Renal pelvis (tissue), 4 donors: ENCODE measurements around the gene AIF1L. TPM values are rescaled to one million over a fixed set of nuclear protein-coding genes. Genes with fewer than 3 reads are reported as not detected.
A peak's percentile ranks its signal among the peaks of the same experiment; 100 is the strongest.

ENCODE experiments used
- DNase-seq: peaks from one replicate; pipeline ENCODE4 v3.0.0-alpha.2; 2013
- polyA plus RNA-seq, 3 donors: library from polyadenylated mRNA; unstranded; fragments of 120-200 nt; gene quantifications; one replicate each; pipeline ENCODE4 v1.2.1, GENCODE V29; 2013; ENCODE audit not compliant: insufficient read length in 3 of 3

The AIF1L gene
- polyA plus RNA-seq, 3 donors, result 332 to 490 (median 395) TPM

GRCh38 chr9:131116281-131117120 is 20.2 kb downstream of the AIF1L start:
- no peak for DNase-seq

DNA sequence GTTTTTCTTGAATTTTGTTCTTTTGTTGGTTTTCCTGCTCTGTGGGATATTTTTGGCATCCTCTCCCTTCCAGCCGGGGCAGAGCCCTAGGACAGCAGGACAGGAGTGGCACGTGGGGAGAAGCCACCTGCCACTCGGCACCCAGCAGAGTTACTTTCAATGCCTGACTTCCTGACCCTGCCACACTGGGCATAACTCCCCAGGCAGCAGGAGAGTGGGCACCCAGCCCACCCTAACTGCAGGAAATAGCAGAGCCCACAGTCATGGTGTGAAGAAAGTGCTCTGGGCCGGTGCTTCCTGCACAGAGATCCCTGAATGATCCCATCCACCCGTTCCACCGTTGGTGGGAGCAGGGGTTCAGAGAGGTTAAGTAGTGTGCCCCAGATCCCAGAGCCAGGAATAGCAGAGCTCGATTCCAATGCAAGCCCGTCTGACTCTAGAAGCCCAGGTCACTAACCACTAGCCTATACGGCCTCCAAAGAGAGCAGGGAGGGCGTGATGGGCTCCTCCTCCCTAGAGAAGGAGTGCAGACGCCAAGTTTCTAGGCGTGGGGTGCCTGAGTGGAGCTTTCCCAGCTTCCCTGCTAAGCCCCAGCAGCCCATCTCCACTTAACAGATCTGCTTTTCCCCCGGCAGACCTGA is 20.9 kb downstream of the AIF1L start:
- DNase-seq, result no peak

GRCh38 chr9:131117762-131118145 is 21.4 kb downstream of the AIF1L start:
- no peak for DNase-seq

DNA sequence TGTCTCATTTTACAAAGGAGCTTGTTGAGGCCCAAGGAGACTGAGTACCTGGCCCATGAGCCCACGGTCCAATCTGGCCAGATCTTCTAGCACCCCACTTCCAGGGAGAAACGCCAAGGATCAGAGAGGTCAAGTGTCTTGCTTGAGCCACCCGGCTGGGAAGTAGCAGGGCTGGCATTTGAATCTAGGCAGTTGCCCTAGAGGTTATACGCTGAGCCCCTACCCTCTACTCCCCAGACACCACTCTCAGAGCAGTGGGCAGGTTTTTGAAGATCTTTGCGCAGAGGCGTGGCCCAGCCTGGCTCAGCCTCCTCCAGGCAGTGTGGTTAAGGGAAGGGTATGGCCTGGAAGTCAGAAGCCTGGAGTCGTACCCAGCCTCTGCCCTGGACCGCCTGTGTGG is 23.3 kb downstream of the AIF1L start:
- DNase-seq, result no peak

DNA sequence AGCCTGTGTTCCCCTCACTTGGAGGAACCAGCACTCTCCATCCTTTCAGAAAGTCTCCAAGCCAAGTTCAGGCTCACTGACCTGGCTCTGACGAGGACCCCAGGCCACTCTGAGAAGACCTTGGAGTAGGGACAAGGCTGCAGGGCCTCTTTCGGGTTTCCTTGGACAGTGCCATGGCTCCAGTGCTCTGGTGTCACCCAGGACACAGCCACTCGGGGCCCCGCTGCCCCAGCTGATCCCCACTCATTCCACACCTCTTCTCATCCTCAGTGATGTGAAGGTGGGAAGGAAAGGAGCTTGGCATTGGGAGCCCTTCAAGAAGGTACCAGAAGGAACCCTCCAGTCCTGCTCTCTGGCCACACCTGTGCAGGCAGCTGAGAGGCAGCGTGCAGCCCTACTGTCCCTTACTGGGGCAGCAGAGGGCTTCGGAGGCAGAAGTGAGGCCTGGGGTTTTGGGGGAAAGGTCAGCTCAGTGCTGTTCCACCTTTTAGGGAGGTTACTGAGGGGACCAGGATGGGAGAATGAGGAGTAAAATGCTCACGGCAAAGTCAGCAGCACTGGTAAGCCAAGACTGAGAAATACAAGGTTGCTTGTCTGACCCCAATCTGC is 24.4 kb downstream of the AIF1L start:
- DNase-seq, result no peak

DNA sequence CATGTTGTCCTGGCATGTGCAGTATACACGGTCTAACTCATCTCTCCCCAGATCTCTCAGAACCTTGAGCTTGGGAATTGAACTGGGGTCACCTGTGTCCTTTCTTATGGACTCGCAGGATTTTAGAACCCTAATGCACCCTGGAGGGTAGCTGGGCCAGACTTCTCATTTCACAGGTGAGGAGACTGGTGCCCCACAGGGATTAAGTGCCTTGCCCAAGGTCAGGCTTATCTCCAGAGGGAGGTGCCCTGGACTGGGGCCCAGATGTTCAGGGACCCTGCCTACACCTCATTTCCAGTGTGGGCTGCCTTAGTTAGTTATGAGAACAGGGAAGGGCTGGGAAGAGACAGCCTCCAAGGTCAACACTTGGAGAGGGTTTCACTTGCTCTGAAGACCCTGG is 25.0 kb downstream of the AIF1L start:
- no peak for DNase-seq

- DNase-seq, result no peak
These were observed 25.8 kb downstream of the AIF1L start for GRCh38 chr9:131122158-131122557.

- DNase-seq, result no peak
These were observed 28.6 kb downstream of the AIF1L start for GRCh38 chr9:131125038-131125287.

DNA sequence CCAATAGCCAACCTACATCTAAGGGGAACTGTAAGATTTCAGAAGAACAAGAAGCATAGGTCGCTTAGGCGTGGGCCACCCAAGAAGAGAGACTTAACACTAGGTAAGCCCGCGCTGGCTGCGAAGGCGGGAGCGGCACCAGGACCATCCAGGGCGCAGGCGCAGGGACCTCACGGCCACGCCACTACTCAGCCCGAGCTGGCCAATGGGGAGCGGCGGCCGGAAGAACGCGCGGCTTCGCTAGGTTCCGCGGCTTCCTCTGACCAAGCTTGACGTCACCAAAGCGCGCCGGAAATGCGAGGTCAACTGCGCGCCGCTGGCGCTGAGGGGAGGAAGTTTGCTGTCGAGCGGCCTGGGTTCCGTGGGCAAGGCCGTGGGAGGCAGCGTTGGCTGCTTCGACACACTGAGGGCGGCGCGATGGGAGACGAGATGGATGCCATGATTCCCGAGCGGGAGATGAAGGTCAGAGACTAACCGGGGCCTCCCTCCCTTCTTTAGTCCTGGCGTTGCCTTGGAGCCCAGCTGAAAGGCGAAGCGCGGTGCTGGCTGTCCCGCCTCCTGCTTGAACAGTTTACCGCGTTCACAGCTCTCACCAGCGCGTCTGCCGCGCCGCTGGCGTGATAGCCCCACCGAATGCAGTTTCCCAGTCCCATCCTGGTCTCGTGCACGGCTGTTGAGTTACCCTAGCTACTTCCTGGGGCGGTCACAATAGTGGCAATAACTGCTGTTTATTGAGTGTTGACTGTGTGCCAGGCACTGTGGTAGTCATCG is 29.1 kb downstream of the AIF1L start, which contains the start of gene NUP214:
TSS of gene NUP214 (plus strand) at position 299 of the 771 bp plus-strand sequence. CDS start at position 418, 119 bp downstream.
- DNase-seq, result peak; percentile 98

GRCh38 chr9:131126059-131126426 is 29.7 kb downstream of the AIF1L start:
- no peak for DNase-seq

DNA sequence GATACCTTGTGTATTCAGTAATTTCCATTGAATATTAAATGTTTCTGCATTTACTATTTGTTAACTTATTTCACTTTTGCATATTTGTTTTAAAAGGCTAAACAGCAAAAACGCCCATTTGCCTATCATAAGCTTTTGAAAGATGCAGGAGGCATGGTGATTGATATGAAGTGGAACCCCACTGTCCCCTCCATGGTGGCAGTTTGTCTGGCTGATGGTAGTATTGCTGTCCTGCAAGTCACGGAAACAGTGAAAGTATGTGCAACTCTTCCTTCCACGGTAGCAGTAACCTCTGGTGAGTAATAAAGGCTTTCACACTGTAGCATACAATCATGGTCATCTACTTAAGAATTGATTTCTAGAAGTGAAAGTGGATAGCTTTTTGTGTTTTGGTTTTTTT is 32.9 kb downstream of the AIF1L start:
- DNase-seq, result no peak

GRCh38 chr9:131138676-131139075 is 42.3 kb downstream of the AIF1L start:
- DNase-seq, result no peak

DNA sequence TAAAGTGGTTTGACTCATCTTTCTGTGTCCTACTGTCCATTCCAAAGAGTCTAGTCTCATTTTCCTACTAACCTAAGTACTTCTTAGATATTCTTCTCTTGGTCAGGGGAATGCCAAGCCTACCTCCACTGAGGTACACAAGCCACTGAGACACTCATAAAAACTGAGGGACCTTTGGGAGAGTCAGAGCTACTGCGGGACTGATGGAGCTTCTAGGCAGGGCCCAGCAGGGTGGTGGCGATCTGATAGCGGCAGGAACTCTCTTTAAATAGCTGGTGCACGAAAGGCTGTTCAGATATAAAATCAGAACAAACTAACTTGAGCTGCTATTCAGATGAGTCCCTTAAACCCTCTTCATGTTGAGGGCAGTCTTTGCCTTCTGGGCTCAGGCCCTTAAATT is 43.8 kb downstream of the AIF1L start:
- no peak for DNase-seq

DNA sequence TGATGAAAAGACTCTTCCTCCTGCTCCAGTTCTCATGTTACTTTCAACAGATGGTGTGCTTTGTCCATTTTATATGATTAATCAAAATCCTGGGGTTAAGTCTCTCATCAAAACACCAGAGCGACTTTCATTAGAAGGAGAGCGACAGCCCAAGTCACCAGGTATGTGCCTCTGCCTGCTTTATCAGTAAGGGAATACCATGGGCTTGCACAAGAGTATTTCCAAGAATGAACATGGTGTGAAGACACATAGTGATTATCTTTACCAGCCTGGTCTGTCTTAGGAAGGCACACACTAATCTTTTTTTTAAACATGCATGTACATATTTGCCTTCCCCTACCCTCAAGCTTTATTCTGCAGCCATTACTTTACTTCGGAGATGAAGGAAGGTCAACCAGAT is 44.2 kb downstream of the AIF1L start:
- DNase-seq, result no peak

GRCh38 chr9:131142160-131142559 is 45.8 kb downstream of the AIF1L start:
- no peak for DNase-seq

- DNase-seq, result no peak
These were observed 47.9 kb downstream of the AIF1L start for GRCh38 chr9:131144201-131144600.

DNA sequence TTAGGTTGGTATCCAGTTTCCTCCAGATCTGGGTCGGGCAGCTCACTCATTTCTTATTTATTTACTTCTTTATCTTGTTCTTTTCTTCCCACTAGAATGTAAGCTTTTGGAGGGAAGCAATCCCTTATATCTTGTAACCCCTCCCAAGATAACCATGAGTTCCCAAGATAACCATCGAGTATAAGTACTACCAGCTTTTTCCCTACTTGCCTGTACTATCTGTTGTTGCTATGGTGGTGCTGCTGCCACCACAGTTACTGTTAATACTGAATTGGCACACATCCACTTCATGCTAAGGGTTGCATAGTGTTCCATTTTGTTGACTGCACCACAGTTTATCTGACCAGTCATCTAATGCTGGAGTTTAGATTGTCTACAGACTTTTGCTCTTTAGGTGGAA is 48.9 kb downstream of the AIF1L start:
- DNase-seq, result no peak

GRCh38 chr9:131146186-131146585 is 49.9 kb downstream of the AIF1L start:
- DNase-seq, result no peak

- DNase-seq, result no peak
These were observed 51.9 kb downstream of the AIF1L start for GRCh38 chr9:131148276-131148675.

GRCh38 chr9:131148966-131149687 is 52.8 kb downstream of the AIF1L start:
- DNase-seq, result no peak

DNA sequence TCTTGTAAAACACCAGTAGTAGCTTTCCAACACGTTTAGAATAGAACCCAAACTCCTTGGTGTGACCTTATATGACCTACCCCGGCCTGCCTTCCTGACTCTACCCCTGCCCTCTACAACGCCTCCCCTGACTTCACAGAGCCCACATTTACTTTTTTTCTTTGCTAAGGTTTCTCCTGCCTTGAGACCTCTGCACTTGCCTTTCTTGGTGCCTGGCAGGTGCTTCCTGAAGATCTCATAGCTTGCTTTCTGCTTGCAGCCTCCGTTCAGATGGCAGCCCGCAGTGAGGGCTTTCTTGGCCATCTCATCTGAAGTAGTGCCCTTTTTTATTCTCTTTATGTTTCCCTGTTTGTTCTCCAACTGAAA is 53.3 kb downstream of the AIF1L start:
- no peak for DNase-seq

DNA sequence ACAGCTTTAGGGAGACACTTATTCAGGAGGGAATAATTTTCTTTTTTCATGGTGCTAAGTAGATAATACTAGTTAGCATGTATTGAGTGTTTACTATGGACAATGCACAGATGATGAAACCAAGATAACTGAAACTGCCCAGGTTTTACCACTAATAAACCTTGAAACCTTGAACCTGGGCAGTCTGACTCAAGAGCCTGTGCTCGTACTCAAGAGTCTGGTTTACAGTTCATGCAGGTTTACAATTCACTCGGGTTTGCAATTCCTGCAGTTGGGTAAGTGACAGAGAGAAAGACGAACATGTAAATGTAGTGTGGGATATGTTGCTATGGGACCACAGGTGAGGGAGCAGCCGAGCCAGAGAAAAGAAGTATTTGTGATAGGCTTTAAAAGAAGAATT is 57.3 kb downstream of the AIF1L start:
- no peak for DNase-seq
